Measurements from ENCODE around the gene CREB5.

CREB5 gene

GRCh38 chr7:28435732-28436378 lies 23.5 kb downstream of the CREB5 start:
- DNase-seq (ENCODE audit: low spot score) = no peak

- DNase-seq (ENCODE audit: low spot score) = no peak
Observed at GRCh38 chr7:28440055-28440601, 27.8 kb downstream of the CREB5 start.

- DNase-seq (ENCODE audit: low spot score) = no peak
Observed at GRCh38 chr7:28442540-28443420, 30.5 kb downstream of the CREB5 start.

GRCh38 chr7:28446131-28446530 lies 33.8 kb downstream of the CREB5 start:
- no peak for DNase-seq (ENCODE audit: low spot score)

- DNase-seq (ENCODE audit: low spot score) = no peak
Observed at GRCh38 chr7:28447071-28447470, 34.8 kb downstream of the CREB5 start.

GRCh38 chr7:28448708-28449107 lies 36.4 kb downstream of the CREB5 start:
- no peak for DNase-seq (ENCODE audit: low spot score)

GRCh38 chr7:28452681-28453080 lies 40.4 kb downstream of the CREB5 start:
- no peak for DNase-seq (ENCODE audit: low spot score)

GRCh38 chr7:28455486-28455885 lies 43.2 kb downstream of the CREB5 start:
- no peak for DNase-seq (ENCODE audit: low spot score)

- DNase-seq (ENCODE audit: low spot score) = no peak
Observed at GRCh38 chr7:28456044-28456443, 43.7 kb downstream of the CREB5 start.

- DNase-seq (ENCODE audit: low spot score) = peak; percentile 12
Observed at GRCh38 chr7:28458732-28459131, 46.4 kb downstream of the CREB5 start.

GRCh38 chr7:28459306-28459705 lies 47.0 kb downstream of the CREB5 start:
- DNase-seq (ENCODE audit: low spot score) = no peak

GRCh38 chr7:28465697-28466096 lies 53.4 kb downstream of the CREB5 start:
- no peak for DNase-seq (ENCODE audit: low spot score)

- DNase-seq (ENCODE audit: low spot score) = no peak
Observed at GRCh38 chr7:28466341-28466740, 54.0 kb downstream of the CREB5 start.

GRCh38 chr7:28466885-28467284 lies 54.6 kb downstream of the CREB5 start:
- DNase-seq (ENCODE audit: low spot score) = no peak

GRCh38 chr7:28469562-28469961 lies 57.2 kb downstream of the CREB5 start:
- DNase-seq (ENCODE audit: low spot score) = no peak

GRCh38 chr7:28470344-28470743 lies 58.0 kb downstream of the CREB5 start:
- DNase-seq (ENCODE audit: low spot score) = no peak

- DNase-seq (ENCODE audit: low spot score) = peak; percentile 25
Observed at GRCh38 chr7:28472332-28472731, 60.0 kb downstream of the CREB5 start.

- no peak for DNase-seq (ENCODE audit: low spot score)
Observed at GRCh38 chr7:28473571-28474281, 61.4 kb downstream of the CREB5 start.

GRCh38 chr7:28474282-28474638 lies 61.9 kb downstream of the CREB5 start:
- DNase-seq (ENCODE audit: low spot score) = no peak

- no peak for DNase-seq (ENCODE audit: low spot score)
Observed at GRCh38 chr7:28474640-28475039, 62.3 kb downstream of the CREB5 start.

GRCh38 chr7:28477041-28477442 lies 64.7 kb downstream of the CREB5 start:
- no peak for DNase-seq (ENCODE audit: low spot score)

GRCh38 chr7:28478656-28479055 lies 66.3 kb downstream of the CREB5 start:
- DNase-seq (ENCODE audit: low spot score) = no peak

GRCh38 chr7:28479507-28479947 lies 67.2 kb downstream of the CREB5 start:
- DNase-seq (ENCODE audit: low spot score) = no peak

All from HuH-7 (cell line).